Thoracic aorta (tissue), 2 donors: ENCODE measurements around the gene PHF21B. TPM values are rescaled to one million over a fixed set of nuclear protein-coding genes. Genes with fewer than 3 reads are reported as not detected.

ENCODE experiments used
- ATAC-seq: fragments of 150-250 bp; one replicate; pipeline ENCODE4 v1.8.0; 2017; ENCODE audit warnings: low read depth; ENCODE audit not compliant: insufficient number of reproducible peaks, low FRiP score
- DNase-seq: peaks from one replicate; pipeline ENCODE4 v3.0.0-alpha.2; 2020; ENCODE audit warnings: low spot score
- H3K27ac ChIP-seq, 2 donors: fragments of 200-600 bp; sonication (generic); 1 replicate in 1 of 2; 2 replicates in 1 of 2; pipeline ENCODE4 v1.5.1; 2016; ENCODE audit warnings: mild to moderate bottlenecking in 2 of 2, moderate library complexity in 2 of 2
- H3K27me3 ChIP-seq: fragments of 200-600 bp; sonication (generic); replicated peaks from 2 replicates; pipeline ENCODE4 v1.6.0; 2016; ENCODE audit warnings: mild to moderate bottlenecking; ENCODE audit not compliant: insufficient read depth
- H3K36me3 ChIP-seq: fragments of 200-600 bp; sonication (generic); one replicate; pipeline ENCODE4 v1.5.1; 2016
- H3K4me1 ChIP-seq, 2 donors: fragments of 200-600 bp; sonication (generic); 1 replicate in 1 of 2; 2 replicates in 1 of 2; pipeline versions ENCODE4 v1.5.1 to v1.6.0; 2016; ENCODE audit warnings: low read depth in 2 of 2, mild to moderate bottlenecking in 1 of 2; ENCODE audit not compliant: control insufficient read depth in 1 of 2
- H3K4me3 ChIP-seq: fragments of 200-600 bp; sonication (generic); 2 replicates; pipeline ENCODE4 v1.5.1; 2016; ENCODE audit warnings: mild to moderate bottlenecking
- H3K9me3 ChIP-seq: fragments of 200-600 bp; sonication (generic); 2 replicates; pipeline ENCODE4 v1.5.1; 2016
- total RNA-seq, 2 donors: library from RNA; depleted of rRNA; stranded (reverse); fragments of >200 nt; gene quantifications; one replicate each; pipeline versions ENCODE4 v1.1.0 to v1.2.3, GENCODE V29; 2016
- TF ChIP-seq, protein P1 (sequence below): fragments of 200-600 bp; sonication (generic); IDR thresholded peaks from one replicate; pipeline ENCODE4 v1.5.1; 2019; ENCODE audit warnings: antibody characterized with exemption

The PHF21B gene
- total RNA-seq, 2 donors from 2014 or later, result 2.1 TPM; not detected in 1

DNA sequence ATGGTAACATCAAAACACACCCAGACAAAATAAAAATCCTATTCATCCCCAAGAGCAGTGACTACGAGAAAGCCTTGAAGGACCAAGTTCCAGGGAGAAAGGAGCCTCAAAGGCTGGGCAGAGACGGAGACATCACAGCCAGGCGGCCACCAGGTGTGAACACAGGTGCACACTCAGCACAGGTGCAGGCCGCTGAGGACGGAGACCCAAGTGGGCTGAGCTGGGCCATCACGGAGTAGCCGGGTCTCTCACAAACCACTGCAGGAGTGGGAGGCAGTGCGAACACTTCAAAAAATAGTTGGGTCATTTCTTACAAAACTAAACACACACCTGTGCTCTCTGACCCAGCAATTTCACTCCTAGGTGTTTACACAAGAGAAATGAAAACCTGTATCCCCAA is 72.6 kb downstream of the PHF21B start:
- TF ChIP-seq, protein P1, sequence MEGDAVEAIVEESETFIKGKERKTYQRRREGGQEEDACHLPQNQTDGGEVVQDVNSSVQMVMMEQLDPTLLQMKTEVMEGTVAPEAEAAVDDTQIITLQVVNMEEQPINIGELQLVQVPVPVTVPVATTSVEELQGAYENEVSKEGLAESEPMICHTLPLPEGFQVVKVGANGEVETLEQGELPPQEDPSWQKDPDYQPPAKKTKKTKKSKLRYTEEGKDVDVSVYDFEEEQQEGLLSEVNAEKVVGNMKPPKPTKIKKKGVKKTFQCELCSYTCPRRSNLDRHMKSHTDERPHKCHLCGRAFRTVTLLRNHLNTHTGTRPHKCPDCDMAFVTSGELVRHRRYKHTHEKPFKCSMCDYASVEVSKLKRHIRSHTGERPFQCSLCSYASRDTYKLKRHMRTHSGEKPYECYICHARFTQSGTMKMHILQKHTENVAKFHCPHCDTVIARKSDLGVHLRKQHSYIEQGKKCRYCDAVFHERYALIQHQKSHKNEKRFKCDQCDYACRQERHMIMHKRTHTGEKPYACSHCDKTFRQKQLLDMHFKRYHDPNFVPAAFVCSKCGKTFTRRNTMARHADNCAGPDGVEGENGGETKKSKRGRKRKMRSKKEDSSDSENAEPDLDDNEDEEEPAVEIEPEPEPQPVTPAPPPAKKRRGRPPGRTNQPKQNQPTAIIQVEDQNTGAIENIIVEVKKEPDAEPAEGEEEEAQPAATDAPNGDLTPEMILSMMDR, result no peak
- no peaks in the 10 kb centered on the region for H3K27me3 ChIP-seq
- peaks cover 0 to 12% of the 10 kb centered on the region in 2 donors for H3K4me1 ChIP-seq
- H3K9me3 ChIP-seq, result no peaks in the 10 kb centered on the region
- no peaks in the 10 kb centered on the region for H3K36me3 ChIP-seq
- no peak overlapping the region for H3K27ac ChIP-seq
- H3K4me3 ChIP-seq, result no peak overlapping the region
- DNase-seq, result no peak
- no peak for ATAC-seq

DNA sequence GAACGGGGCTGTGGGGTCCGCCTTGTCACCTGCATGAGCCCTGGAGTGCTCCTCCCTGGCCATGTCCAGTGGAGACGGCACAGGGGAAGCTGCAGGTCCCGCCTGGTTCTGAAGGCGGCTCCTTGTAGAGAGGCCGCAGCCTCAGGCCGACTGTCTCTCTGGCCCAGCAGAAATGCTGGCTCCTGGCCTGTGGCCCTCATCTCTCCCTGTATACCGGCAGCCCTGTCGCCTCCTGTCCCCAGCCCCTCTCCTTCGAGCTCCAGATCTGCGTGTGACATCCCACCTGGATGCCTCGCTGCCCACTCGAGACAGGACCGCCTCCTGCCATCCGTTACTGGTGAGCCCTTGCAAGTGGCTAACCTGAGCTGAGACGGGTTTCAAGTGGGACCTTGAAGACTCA is 73.6 kb downstream of the PHF21B start:
- no peak for ATAC-seq
- no peaks in the 10 kb centered on the region for H3K9me3 ChIP-seq
- H3K27ac ChIP-seq, result no peak overlapping the region

DNA sequence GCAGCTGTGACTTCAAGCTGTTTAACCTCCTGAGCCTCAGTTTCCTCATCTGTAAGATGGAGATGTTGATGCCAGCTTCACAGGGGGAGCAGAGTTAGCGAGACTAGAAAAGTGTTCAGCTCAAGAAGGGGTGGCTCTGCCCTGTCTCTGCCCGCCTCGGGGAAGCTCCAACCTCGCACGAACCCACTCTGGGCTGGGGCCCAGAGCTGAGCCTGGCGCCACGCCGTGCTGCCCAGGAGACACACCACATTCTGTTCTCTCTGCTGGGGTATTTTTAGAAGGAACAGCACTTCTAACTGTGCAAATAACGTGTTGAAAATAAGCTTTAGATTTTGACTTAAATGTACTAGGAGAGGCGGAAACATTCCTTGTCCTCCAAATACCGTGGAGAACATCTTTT is 74.1 kb downstream of the PHF21B start:
- DNase-seq, result no peak
- Histone ChIP-seq H3K4me1 (peaks cover 0 to 12% of the 10 kb centered on the region in 2 donors), H3K27ac (no peak overlapping the region), H3K4me3 (no peak overlapping the region), H3K27me3 (no peaks in the 10 kb centered on the region), H3K36me3 (no peaks in the 10 kb centered on the region), H3K9me3 (no peaks in the 10 kb centered on the region)
- no peak for ATAC-seq
- TF ChIP-seq, protein P1, result no peak

More for the DNA sequence above, 73.6 kb downstream of the PHF21B start:
- peaks cover 0 to 12% of the 10 kb centered on the region in 2 donors for H3K4me1 ChIP-seq
- no peak for DNase-seq
- H3K4me3 ChIP-seq, result no peak overlapping the region
- TF ChIP-seq, protein P1, result no peak
- H3K27me3 ChIP-seq, result no peaks in the 10 kb centered on the region
- H3K36me3 ChIP-seq, result no peaks in the 10 kb centered on the region

DNA sequence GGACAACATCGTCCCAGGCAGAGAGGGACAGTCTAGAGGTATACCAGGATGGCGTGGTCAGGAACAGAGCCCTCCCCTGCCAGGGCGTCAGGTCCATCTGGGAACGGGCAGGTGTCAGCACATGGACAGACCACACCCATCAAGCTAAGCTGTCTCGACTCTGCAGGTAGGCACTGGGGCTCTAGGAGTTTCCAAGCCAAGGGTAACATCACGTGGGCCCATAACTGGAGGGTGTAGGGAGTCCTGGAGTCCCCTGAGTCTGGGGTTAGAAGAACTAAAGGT is 75.4 kb downstream of the PHF21B start:
- TF ChIP-seq, protein P1, result no peak

DNA sequence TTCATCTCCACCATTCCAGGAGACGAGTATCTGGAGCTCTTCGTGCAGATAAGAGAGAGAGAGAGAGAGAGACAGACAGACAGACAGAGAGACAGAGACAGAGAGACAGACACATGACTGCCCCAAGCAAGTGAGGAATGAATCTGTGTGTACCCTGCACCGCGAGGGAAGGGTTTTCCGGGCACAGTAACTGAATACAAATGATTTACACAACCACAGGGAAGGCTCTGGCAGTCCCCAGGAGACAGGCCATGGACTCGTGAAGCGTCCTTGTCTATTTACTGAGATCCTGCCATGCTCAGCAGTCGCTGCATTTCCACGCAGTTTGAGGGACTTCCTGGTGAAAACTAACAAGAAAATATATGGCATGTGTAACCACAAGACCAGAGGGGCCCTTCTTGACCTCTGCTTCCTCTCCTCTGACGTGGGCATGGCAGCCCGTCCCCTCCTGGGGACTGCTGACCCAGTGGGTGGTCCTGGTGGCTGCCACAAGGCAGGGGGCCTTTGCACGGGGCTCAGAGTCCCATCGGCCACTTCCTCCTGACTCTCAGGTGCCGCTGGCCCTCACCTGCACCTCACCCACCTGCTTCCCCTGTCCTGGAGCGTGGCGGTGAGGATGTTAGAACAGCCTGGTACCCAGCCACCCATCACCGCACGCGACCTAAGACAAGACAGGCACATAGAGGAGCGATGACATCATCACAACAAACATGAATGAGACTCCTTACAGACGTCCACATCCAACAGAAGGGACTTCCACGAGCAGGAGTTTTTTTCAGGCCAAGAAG is 75.9 kb downstream of the PHF21B start:
- Histone ChIP-seq H3K27ac (no peak overlapping the region), H3K36me3 (no peaks in the 10 kb centered on the region), H3K9me3 (no peaks in the 10 kb centered on the region), H3K27me3 (no peaks in the 10 kb centered on the region), H3K4me3 (no peak overlapping the region), H3K4me1 (peaks cover 0 to 12% of the 10 kb centered on the region in 2 donors)
- TF ChIP-seq, protein P1, result no peak
- no peak for DNase-seq
- ATAC-seq, result no peak

More for the DNA sequence above, 75.4 kb downstream of the PHF21B start:
- no peaks in the 10 kb centered on the region for H3K27me3 ChIP-seq
- H3K9me3 ChIP-seq, result no peaks in the 10 kb centered on the region
- H3K4me1 ChIP-seq, result peaks cover 0 to 12% of the 10 kb centered on the region in 2 donors
- no peak overlapping the region for H3K4me3 ChIP-seq
- H3K27ac ChIP-seq, result no peak overlapping the region
- H3K36me3 ChIP-seq, result no peaks in the 10 kb centered on the region
- ATAC-seq (no peak), DNase-seq (no peak)
